GM23248 (cell line): Measurements from ENCODE around the gene UCK2. TPM values are rescaled to one million over a fixed set of nuclear protein-coding genes. Genes with fewer than 3 reads are reported as not detected.

ENCODE experiments used
- DNase-seq: peaks from one replicate; pipeline ENCODE4 v3.0.0-alpha.2; 2015
- H2AFZ ChIP-seq: fragments of 200-600 bp; sonication (generic); 2 replicates; pipeline ENCODE4 v1.6.1; 2016; ENCODE audit warnings: antibody characterized with exemption
- H3F3A ChIP-seq: fragments of 200-600 bp; sonication (generic); 2 replicates; pipeline ENCODE4 v1.6.1; 2016; ENCODE audit warnings: mild to moderate bottlenecking, antibody characterized with exemption, mixed run types; ENCODE audit not compliant: insufficient read depth
- H3K27ac ChIP-seq: fragments of 200-600 bp; sonication (generic); 2 replicates; pipeline ENCODE4 v1.5.1; 2016; ENCODE audit warnings: mild to moderate bottlenecking
- H3K27me3 ChIP-seq: fragments of 200-600 bp; sonication (generic); replicated peaks from 2 replicates; pipeline ENCODE4 v1.6.1; 2016; ENCODE audit warnings: mild to moderate bottlenecking; ENCODE audit not compliant: insufficient read depth
- H3K36me3 ChIP-seq: fragments of 200-600 bp; sonication (generic); 2 replicates; pipeline ENCODE4 v1.6.1; 2016; ENCODE audit warnings: low read depth, mild to moderate bottlenecking
- H3K4me1 ChIP-seq: fragments of 200-600 bp; sonication (generic); 2 replicates; pipeline ENCODE4 v1.6.1; 2016; ENCODE audit warnings: mild to moderate bottlenecking; ENCODE audit not compliant: insufficient read depth
- H3K4me2 ChIP-seq: fragments of 200-600 bp; sonication (generic); one replicate; pipeline ENCODE4 v1.6.1; 2016; ENCODE audit warnings: mild to moderate bottlenecking; ENCODE audit not compliant: unreplicated experiment
- H3K4me3 ChIP-seq: fragments of 200-600 bp; sonication (generic); 2 replicates; pipeline ENCODE4 v1.5.1; 2016; ENCODE audit warnings: mild to moderate bottlenecking
- H3K79me2 ChIP-seq: fragments of 200-600 bp; sonication (generic); 2 replicates; pipeline ENCODE4 v1.6.1; 2016; ENCODE audit warnings: mild to moderate bottlenecking; ENCODE audit not compliant: insufficient read depth
- H3K9ac ChIP-seq: fragments of 200-600 bp; sonication (generic); 2 replicates; pipeline ENCODE4 v1.6.1; 2016; ENCODE audit warnings: mild to moderate bottlenecking
- H3K9me2 ChIP-seq: fragments of 200-600 bp; sonication (generic); 2 replicates; pipeline ENCODE4 v1.6.1; 2016; ENCODE audit warnings: mixed run types, mild to moderate bottlenecking, moderate library complexity; ENCODE audit not compliant: insufficient read depth
- H3K9me3 ChIP-seq: fragments of 200-600 bp; sonication (generic); one replicate; pipeline ENCODE4 v1.6.1; 2017; ENCODE audit warnings: low read depth
- H4K20me1 ChIP-seq: fragments of 200-600 bp; sonication (generic); 2 replicates; pipeline ENCODE4 v1.6.0; 2016; ENCODE audit not compliant: insufficient read depth
- EZH2 ChIP-seq: fragments of 200-600 bp; sonication (generic); IDR thresholded peaks from 2 replicates; pipeline ENCODE4 v1.6.1; 2018; ENCODE audit warnings: antibody characterized with exemption, mild to moderate bottlenecking; ENCODE audit not compliant: insufficient read depth, poor library complexity, severe bottlenecking
- EZH2phosphoT487 ChIP-seq: fragments of 200-600 bp; sonication (generic); IDR thresholded peaks from 2 replicates; pipeline ENCODE4 v1.6.1; 2018; ENCODE audit warnings: antibody characterized with exemption, moderate library complexity, mild to moderate bottlenecking, low read depth; ENCODE audit not compliant: insufficient read depth
- WGBS, 2 experiments: methylation state at CpG; one replicate each; pipeline ENCODE4 v1.1.6; 2015 to 2017; ENCODE audit warnings: low lambda C conversion rate in 2 of 2, low coverage in 1 of 2; ENCODE audit errors: missing lambda C conversion rate in 2 of 2; 5-methylcytosine and 5-hydroxymethylcytosine counted together
- in situ Hi-C: fragments of 300-500 bp; cut with MboI; formaldehyde crosslinking; loops from 2 replicates; pipeline ENCODE4 v1.15.0; 2020
- polyA plus RNA-seq: library from polyadenylated mRNA; unstranded; fragments of >200 nt; fragmentation: Nextera tagmentation; extraction: Ambion mirVana; gene quantifications from 2 replicates; pipeline ENCODE4 v1.2.1, GENCODE V29; 2016
- total RNA-seq: library from RNA; depleted of rRNA; stranded (reverse); fragments of >200 nt; shearing (Covaris generic); gene quantifications from 2 replicates; pipeline ENCODE4 v1.2.3, GENCODE V29; 2014

UCK2 gene
- total and polyA plus RNA-seq, 2 experiments from 2014 or later = 78.2 to 81.9 TPM

DNA sequence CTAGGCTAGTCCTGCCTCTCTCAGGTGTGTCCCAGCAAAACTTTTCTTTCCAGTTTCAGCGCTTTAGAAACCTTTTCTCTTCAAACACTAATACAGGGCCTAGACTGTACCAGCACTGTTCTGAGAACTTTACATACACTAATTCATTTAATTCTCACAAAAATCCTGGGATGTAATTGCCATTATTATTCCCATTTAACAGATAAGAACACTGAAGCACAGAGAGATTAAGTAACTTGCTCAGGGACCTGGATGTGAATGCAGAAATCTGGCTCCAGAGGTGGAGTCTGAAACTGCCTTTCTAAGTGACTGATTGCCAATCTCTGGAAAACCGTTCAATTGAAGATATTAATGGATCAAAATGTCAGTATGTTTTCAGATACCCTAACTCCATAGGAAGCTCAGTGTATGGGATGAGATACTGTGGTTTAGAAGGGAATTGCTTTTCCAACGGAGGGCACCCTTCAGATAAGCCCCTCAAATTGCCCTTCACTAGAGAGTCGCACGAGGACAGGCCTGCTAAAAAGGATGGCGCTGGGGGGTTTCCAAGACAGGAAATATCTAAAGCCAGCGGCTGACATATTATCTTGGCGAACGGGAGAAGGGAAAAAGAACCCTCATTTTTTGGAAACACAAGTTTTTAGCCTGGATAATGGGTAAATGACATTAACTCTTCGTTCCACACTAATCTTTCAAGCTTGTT lies 698 bp upstream of the UCK2 start:
- no peaks in the 10 kb centered on the region for H4K20me1 ChIP-seq
- no peaks in the 10 kb centered on the region for H3K9me3 ChIP-seq
- H2AFZ ChIP-seq = peak overlapping the region; percentile 86
- peak overlapping the region; percentile 97 for H3K9ac ChIP-seq
- H3K4me1 ChIP-seq = peaks cover 9% of the 10 kb centered on the region
- in situ Hi-C loops = no loop called here
- peaks cover 48% of the 10 kb centered on the region for H3K79me2 ChIP-seq
- no peaks in the 10 kb centered on the region for H3K9me2 ChIP-seq
- DNase-seq = peak; percentile 43
- H3K36me3 ChIP-seq = no peaks in the 10 kb centered on the region
- 19 to 21% methylated on average over 10 of the region's 10 CpGs for WGBS, 2 experiments
- no peaks in the 10 kb centered on the region for H3K27me3 ChIP-seq
- H3K4me3 ChIP-seq = peak overlapping the region; percentile 82
- peaks cover 10% of the 10 kb centered on the region for H3F3A ChIP-seq
- TF ChIP-seq EZH2 (no peak), EZH2phosphoT487 (no peak)
- peak overlapping the region; percentile 82 for H3K27ac ChIP-seq
- peak overlapping the region; percentile 82 for H3K4me2 ChIP-seq

GRCh38 chr1:165828103-165828668 lies 772 bp downstream of the UCK2 start:
- Histone ChIP-seq H3K27me3 (no peaks in the 10 kb centered on the region), H3K4me3 (peak overlapping the region; percentile 82), H4K20me1 (no peaks in the 10 kb centered on the region), H3K36me3 (no peaks in the 10 kb centered on the region), H2AFZ (peak overlapping the region; percentile 67), H3K9me2 (no peaks in the 10 kb centered on the region), H3K79me2 (peaks cover 62% of the 10 kb centered on the region), H3K4me2 (peak overlapping the region; percentile 95), H3K27ac (peak overlapping the region; percentile 82), H3K4me1 (peaks cover 9% of the 10 kb centered on the region), H3K9ac (peak overlapping the region; percentile 97), H3F3A (peaks cover 10% of the 10 kb centered on the region), H3K9me3 (no peaks in the 10 kb centered on the region)
- 1 to 2% methylated on average over 26 to 49 of the region's 49 CpGs for WGBS, 2 experiments
- in situ Hi-C loops = no loop called here
- DNase-seq = peak; percentile 63
- TF ChIP-seq EZH2 (no peak), EZH2phosphoT487 (no peak)

DNA sequence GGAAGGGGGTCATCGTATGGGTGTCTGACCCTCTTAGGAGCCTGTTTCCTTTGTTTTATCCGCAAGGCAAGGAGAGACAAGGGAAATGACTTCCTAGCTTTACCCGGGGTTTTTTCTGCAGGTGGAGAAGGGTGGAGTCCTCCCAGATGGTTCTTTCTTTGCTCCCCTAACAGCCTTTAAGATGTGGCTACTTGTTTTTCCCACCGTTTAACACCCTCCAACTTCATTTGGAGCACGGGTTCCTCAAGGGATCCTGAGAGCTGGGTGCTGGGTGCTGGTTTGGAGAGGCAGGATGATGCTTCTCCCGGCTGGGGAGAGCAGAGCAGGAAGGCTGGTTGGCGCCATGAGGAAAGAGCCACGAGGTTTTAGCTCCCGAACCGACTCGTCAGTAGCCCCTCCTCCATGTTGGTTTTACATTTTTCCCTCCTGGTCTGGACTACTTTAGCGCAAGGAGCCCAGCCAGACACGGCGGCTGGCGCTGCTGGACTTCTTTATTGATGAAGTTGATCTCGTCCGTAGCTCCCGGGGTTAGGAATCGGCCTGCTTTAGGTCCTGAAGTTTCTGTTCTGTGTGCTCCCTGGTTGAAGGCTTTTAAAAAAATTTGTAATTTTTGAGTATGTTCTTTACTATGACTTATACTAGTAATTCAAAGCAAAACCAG lies 1.4 kb downstream of the UCK2 start:
- 1 to 2% methylated on average over 19 of the region's 19 CpGs for WGBS, 2 experiments
- H3K9me2 ChIP-seq = no peaks in the 10 kb centered on the region
- peak overlapping the region; percentile 95 for H3K4me2 ChIP-seq
- peak overlapping the region; percentile 67 for H2AFZ ChIP-seq
- peak overlapping the region; percentile 97 for H3K9ac ChIP-seq
- peak overlapping the region; percentile 82 for H3K4me3 ChIP-seq
- H4K20me1 ChIP-seq = no peaks in the 10 kb centered on the region
- H3K27ac ChIP-seq = peak overlapping the region; percentile 82
- H3K9me3 ChIP-seq = no peaks in the 10 kb centered on the region
- in situ Hi-C loops = no loop called here
- peaks cover 68% of the 10 kb centered on the region for H3K79me2 ChIP-seq
- H3F3A ChIP-seq = peaks cover 10% of the 10 kb centered on the region
- peaks cover 9% of the 10 kb centered on the region for H3K4me1 ChIP-seq
- DNase-seq = peak; percentile 91
- H3K27me3 ChIP-seq = no peaks in the 10 kb centered on the region
- no peaks in the 10 kb centered on the region for H3K36me3 ChIP-seq
- TF ChIP-seq EZH2 (no peak), EZH2phosphoT487 (no peak)

- Histone ChIP-seq H3K36me3 (no peaks in the 10 kb centered on the region), H2AFZ (no peak overlapping the region), H3K27ac (peak overlapping the region; percentile 82), H3K9ac (peak overlapping the region; percentile 97), H3K9me2 (no peaks in the 10 kb centered on the region), H3K4me2 (peak overlapping the region; percentile 95), H3K79me2 (peaks cover 79% of the 10 kb centered on the region), H3F3A (peaks cover 10% of the 10 kb centered on the region), H3K9me3 (no peaks in the 10 kb centered on the region), H3K4me3 (peak overlapping the region; percentile 82), H4K20me1 (no peaks in the 10 kb centered on the region), H3K27me3 (no peaks in the 10 kb centered on the region), H3K4me1 (peaks cover 9% of the 10 kb centered on the region)
- in situ Hi-C loops = no loop called here
- WGBS, 2 experiments = 92 to 93% methylated on average over 4 of the region's 4 CpGs
- no peak for DNase-seq
- TF ChIP-seq EZH2phosphoT487 (no peak), EZH2 (no peak)
Measured at GRCh38 chr1:165829888-165830287, 2.5 kb downstream of the UCK2 start.
